IPS-NIHi7 (cell line): Measurements from ENCODE around the gene ANKRD17.
"Not testable (repeated sequence)": the region's sequence is repeated elsewhere in the genome, so short reads cannot be mapped to it uniquely, and the experiment has no call there.

ENCODE experiments used
- DNase-seq: peaks from one replicate; pipeline ENCODE4 v3.0.0; 2012; ENCODE audit warnings: mixed read lengths; ENCODE audit errors: extremely low spot score

ANKRD17 gene

DNA sequence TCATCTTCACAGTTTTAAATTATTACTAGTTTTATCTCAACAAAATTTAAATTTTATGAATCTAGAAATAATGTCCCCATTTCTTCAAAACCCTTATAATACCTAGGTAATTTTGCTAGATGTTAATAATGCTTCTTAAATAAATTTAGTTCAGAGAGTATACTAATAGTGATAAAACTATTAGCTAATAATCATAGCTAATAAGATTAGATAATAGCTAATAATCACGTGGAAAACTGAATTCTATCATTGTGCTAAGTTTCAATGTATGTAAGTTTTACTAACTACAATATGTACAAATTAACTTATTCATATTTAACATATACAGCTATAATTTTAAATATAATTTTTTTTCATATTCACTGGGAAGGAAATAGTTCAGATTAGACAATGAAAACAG, 10.2 kb downstream of the ANKRD17 start:
- no peak for DNase-seq

DNA sequence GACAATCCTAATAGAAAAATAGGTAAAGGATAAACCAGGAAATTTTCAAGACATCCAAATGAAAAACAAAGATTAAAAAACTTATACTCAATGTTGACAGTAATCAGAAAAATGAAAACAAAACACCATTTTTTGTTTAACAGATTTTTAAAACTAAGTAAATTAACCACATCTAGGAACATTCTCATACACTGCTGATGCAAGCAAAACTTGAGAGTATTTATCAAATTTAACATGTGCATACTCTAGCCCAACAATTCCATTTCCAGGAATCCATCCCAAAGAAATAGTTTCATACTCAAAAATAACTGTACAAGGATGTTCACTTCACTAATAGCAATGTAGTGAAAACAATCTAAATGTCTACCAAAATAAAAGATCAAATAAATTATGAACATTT, 11.5 kb downstream of the ANKRD17 start:
- DNase-seq = no peak

DNA sequence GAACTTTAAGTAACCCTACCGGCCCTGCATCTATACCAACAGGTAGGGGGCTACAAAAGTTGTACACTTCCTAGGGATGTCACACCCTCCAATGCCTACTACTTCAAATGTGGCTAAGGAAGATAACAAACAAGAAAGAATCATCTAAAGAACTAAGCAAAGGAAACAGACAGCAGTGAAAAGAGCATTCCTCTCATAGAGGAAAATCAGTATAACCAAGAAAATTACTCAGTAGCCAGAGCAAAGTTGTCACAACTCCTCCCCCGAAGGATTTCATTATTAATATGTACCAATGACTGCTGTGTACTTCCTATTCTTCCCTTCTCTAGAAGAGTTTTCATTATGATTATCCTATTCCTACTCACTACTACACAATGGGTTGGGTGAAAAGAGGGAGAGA, 12.6 kb downstream of the ANKRD17 start:
- DNase-seq = no peak

DNA sequence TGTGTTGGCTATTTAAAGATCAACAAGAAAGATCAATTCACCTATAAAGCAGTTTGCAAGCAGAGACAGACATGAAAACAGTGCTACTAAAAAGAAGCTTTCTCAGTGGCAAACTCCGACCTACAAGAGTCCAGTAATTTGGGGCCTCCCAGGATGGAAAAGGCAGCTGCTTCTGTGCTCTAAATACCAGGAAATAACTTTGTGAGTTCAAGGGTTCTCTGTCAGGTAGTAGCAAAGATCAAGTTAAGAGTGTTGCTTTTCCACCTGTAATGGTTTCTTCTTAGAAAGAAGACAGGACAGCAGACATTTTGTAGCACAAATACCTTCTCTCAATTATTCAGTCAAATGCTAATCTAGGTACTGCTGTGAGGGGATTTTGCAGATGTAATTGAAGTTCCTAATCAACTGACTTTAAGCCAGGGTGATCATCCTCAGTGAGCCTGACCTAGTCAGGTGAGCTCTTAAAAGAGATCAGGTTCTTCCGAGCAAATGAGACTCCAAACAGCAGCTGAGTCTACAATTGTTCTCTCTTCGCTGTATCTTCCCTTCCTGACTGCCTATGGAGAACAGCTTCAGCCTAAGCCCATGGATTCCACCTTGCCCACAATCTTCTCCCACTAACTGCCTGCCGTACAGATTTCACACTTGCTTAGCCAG, 13.5 kb downstream of the ANKRD17 start:
- DNase-seq = no peak

DNA sequence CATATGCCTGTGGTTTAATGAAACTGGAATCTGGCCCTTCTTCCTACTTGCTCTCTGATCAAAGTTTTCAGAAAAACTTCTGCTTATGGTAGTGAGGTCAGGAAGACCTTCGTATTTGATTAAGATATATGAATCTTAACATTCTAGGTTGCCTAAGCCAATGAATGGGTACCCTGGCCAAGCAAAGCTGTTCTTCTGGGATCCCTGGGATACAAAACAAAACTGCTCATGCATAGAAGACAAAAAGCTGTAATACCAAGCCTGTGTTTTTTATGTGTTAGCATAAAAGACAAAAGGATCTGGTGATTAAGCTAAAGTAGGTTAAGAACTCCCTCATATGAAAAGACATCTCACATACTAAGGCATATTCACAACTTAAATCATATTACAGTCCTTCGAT, 21.6 kb downstream of the ANKRD17 start:
- no peak for DNase-seq

DNA sequence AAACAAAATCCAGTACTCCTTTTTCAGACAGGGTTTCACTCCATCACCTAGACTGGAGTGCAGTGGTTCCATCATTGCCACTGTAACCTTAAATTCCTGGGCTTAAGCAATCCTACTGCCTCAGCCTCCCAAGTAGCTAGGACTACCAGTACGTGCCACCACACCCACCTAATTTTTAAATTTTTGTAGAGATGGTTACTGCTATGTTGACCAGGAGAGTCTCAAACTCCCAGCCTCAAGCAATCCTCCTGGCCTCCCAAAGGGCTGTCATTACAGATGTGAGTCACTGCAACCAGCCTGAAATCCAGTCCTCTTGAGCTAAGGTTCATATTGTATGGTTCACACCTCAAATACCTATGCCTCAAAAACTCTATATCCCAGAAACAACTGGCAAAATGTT, 22.4 kb downstream of the ANKRD17 start:
- no peak for DNase-seq

GRCh38 chr4:73234712-73235111, 23.9 kb downstream of the ANKRD17 start:
- no peak for DNase-seq

DNA sequence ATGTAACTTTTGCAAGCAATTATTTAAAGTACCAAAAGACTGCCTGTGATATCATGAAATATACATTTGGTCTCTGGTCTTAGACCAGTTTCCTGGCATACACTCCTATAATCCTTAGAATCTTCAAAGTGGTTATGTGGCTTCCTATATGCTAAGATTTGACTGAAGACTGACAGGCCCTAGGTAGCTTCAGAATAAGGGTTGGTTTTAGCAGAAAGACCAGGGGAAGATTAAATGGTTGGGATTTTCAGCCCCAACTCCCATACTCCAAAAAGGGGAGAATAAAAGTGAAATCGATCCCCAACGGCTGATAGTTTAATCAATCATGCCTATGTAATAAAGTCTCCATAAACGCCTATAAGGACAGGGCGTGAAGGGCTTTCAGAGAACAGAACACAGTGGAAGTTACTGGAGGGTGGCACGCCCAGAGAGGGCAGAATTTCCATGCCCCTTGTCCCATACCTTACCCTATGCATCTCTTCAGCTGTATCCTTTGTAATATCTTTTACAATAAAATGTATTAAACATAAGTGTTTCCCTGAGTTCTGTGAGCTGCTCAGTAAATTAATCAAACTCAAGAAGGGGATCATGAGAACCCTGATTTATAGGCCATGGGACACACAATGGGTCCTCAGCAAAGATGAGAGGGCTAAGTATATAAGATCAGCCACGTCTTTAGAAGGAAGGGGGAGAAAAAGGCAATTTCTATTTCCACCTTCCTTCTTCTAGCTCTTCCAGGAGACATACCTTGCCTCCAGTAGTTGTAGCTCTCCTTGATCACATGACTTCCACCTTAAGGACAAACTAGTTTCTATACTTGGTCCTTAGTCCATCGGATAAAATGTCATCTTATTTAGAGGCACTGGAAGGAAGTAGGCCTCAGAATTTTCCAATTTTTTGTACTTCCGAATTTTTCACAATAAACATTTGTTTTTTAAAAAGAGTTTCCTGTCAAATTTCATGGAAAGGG, 26.8 kb downstream of the ANKRD17 start:
- DNase-seq = no peak

DNA sequence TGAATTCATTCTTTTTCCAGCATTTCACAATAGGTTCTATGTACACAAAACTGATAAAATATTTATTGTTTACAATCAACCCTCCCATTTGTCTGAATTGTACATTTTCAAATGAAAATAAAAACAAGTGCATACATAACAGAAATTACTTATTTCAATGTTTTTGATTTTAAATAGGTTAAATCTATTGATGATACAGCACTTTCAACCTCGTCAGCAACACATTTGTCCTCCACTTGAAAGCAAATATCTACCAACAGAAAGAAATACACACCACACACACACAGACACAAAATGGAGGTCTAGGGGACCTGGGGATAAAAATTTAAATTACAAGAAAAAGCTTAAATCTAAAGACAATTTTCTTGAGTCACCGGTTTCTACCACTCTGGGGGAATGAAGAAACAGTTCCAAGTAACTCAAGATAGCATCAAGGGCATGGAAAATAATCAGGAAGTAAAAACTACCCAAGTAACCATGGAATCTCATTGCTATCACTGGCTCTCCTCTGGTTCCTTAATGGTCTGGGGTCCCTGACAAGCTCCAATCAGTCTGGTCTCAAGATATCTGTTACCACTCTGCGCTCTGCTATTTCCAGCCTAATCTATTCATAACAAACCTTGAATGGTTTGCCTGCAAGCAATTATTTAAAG, 27.6 kb downstream of the ANKRD17 start:
- DNase-seq = no peak

- not testable (repeated sequence) for DNase-seq
Observed at GRCh38 chr4:73228800-73229199, 29.8 kb downstream of the ANKRD17 start.

DNA sequence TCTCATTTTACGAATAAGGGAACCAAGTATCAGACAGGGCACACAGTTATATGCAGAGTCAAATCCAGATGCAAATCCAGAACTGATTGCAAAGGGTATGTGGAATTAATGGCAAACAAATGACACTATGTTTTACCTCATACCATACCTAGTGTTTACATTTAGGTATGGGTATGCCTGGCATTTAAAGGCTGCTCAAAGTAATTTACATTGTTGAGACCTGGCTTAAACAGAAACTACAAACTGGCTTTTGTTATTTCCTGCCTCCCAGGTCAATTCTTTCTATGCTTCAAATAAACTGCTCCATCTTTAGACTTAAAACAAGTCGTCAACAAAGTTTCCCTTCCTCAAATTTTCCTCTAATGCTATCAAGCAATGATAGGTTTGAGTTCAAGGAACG, 33.7 kb downstream of the ANKRD17 start:
- no peak for DNase-seq

- DNase-seq = no peak
Observed at GRCh38 chr4:73223258-73223650, 35.3 kb downstream of the ANKRD17 start.

DNA sequence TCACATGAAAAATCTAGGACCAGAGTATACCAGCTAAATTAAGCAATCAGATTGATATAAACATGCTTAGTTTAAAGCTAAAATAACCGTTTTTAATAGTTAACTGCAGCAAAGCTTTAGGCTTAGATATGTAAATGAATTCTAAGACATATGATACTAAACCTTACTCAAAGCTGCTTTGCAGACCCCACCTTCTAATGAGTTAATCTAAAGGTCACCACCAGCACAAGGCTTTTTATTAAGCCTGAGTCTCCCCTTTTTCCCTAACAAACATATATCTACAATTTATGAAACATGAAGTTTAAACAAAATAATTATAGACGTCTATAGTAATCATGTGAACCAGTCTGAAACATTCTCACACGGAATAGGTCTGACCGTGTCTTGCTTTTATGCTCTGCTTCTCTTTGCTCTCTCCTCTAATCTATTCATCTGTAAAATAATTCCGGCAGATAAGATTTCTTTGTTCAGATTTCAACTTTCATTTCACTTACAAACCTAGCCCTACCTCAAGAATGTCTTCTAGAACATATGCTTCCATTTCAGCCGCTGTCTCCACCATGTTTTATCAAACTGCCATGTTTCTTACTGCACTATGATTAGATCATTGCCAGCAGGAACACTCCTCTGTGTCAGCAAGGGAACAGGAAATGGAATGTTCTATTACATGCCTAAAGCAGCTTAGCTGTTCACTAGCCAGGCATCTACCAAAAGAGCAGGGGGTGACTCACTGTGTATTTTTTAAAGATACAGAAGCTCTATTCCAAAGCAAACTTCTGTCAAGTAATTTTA, 35.9 kb downstream of the ANKRD17 start:
- peak; percentile 48 for DNase-seq

DNA sequence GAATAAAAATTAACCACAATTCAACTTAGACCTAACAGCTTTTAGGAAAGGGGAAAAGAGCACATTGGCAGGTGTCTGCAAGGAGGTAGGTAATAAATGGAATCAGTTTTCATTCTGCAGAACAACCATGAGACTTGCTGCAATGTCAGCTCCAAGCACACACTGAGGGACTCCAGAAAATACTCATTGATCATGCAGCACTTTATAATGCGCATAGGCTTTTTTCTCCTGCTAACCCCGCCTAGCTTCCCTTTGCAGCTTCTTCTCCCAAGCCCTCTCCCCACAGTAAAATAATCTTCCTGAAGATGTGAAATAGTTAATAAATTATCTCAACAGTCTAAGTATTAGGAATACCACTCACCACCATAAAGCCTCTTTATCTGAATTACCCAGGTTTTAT, 36.9 kb downstream of the ANKRD17 start:
- no peak for DNase-seq

DNA sequence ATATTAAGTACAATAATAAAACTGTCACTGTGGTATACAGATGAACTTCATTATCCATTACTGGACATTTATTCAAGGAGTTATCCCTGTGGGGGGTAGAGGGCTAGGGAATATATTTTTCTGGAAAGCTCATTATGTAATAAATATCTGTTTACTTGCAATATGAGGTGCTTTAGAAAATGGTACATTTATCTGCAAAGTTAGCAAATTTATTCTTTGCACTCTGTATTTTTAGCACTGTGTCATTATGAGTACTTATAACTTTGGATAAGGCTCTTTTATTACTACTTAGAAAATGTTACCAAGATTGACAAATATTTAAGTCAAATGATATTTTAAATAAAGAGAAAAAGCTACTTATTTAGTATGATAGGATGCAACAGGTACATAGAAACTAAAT, 37.8 kb downstream of the ANKRD17 start:
- DNase-seq = no peak

GRCh38 chr4:73213916-73214653, 44.5 kb downstream of the ANKRD17 start:
- DNase-seq = no peak

DNA sequence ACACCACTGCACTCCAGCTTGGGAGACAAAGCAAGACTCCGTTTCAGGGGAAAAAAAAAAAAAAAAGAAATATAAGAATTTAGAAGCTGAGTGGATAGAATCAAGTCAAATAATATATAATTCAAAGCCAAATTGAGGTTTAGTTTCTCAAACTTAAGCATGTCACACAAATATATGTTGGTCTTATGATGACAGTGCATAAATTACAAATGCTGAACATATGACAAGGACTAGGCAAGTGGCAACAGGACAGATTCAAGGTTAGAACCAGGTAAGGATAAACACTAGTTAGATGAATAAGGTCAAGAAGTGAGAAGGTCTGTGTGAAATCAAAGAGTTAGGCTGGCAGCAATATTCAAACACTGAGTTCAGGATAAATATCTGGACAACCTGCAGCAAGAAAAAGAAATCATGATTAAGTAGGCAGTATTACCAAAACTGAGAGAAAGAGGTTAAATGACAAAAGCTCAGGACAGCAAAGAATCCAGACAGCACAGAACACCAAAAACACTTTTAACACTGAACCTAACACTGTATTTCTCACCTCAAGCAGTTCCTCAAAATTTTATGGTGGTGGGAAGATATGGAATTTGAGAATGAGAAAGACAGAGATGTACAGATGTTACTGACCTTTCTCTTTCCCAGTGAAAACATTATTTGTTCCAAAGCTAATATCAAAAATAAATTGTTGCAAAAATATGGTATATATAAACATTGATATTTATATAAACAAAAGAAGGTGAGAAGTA, 45.4 kb downstream of the ANKRD17 start:
- no peak for DNase-seq

DNA sequence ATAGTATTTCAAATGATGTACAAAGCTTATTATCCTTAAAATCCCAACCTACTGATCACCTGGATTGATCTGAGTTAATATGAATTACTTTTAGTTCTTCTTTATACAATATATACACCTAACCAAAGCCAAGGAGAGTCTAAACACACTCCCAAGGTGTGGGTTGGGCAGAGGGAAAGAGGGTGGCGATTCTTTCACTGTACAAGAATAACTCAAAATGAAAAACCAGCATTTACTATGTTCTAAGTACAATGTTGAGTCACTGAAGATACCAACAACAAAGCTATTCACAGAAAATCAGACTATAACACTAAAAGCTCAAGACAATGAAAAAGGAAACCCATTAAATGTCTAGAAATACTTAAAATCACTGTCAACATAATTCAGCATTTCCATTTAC, 46.6 kb downstream of the ANKRD17 start:
- DNase-seq = no peak

GRCh38 chr4:73208376-73208775, 50.2 kb downstream of the ANKRD17 start:
- no peak for DNase-seq

GRCh38 chr4:73206236-73206635, 52.4 kb downstream of the ANKRD17 start:
- DNase-seq = no peak
